Kidney tubule cell (primary cell): Measurements from ENCODE around the gene ASNSD1.
"Not testable (repeated sequence)": the region's sequence is repeated elsewhere in the genome, so short reads cannot be mapped to it uniquely, and the experiment has no call there.

Experiments used
- DNase-seq: peaks from one replicate; pipeline ENCODE4 v3.0.0-alpha.2; 2018; ENCODE audit warnings: low spot score

ASNSD1 gene

GRCh38 chr2:189685540-189686229, 24.4 kb downstream of the ASNSD1 start:
- DNase-seq, result peak; percentile 45

GRCh38 chr2:189687796-189688195, 26.5 kb downstream of the ASNSD1 start:
- not testable (repeated sequence) for DNase-seq

- no peak for DNase-seq
These were observed 35.0 kb downstream of the ASNSD1 start for GRCh38 chr2:189696223-189696622.

GRCh38 chr2:189698020-189698887, 37.0 kb downstream of the ASNSD1 start:
- peak; percentile 50 for DNase-seq

- DNase-seq, result no peak
These were observed 39.4 kb downstream of the ASNSD1 start for GRCh38 chr2:189700681-189701080.

GRCh38 chr2:189702071-189702470, 40.8 kb downstream of the ASNSD1 start:
- DNase-seq, result no peak

GRCh38 chr2:189709501-189710221, 48.4 kb downstream of the ASNSD1 start:
- DNase-seq, result no peak

- DNase-seq, result not testable (repeated sequence)
These were observed 56.3 kb downstream of the ASNSD1 start for GRCh38 chr2:189717593-189717992.

GRCh38 chr2:189719571-189719970, 58.3 kb downstream of the ASNSD1 start:
- no peak for DNase-seq
